Breast epithelium (tissue), 3 donors: ENCODE results near the gene LST1.

Source experiments
- CTCF ChIP-seq, 3 donors: fragments of 450-650 bp; IDR thresholded peaks; one replicate each; pipeline ENCODE4 v1.5.1; 2016 to 2017; ENCODE audit warnings: antibody characterized with exemption in 3 of 3, mild to moderate bottlenecking in 3 of 3, moderate library complexity in 3 of 3
- POLR2A ChIP-seq: fragments of 450-650 bp; IDR thresholded peaks from one replicate; pipeline ENCODE4 v1.6.1; 2016; ENCODE audit warnings: antibody characterized with exemption, mild to moderate bottlenecking, moderate library complexity
- POLR2AphosphoS5 ChIP-seq, 3 donors: sonication (generic); formaldehyde crosslinking; IDR thresholded peaks; one replicate each; pipeline ENCODE4 v1.6.1; 2017; ENCODE audit warnings: antibody characterized with exemption in 3 of 3

GRCh38 chr6:31573239-31574105 is 12.6 kb upstream of the LST1 start:
- TF ChIP-seq POLR2A (no peak), CTCF (IDR thresholded peaks at IDR 0.05) (no peak), POLR2AphosphoS5 (IDR thresholded peaks at IDR 0.05) (no peak)
